ENCODE measurements around the gene EDRF1.
"Not testable (repeated sequence)": the region's sequence is repeated elsewhere in the genome, so short reads cannot be mapped to it uniquely, and the experiment has no call there.

The EDRF1 gene

DNA sequence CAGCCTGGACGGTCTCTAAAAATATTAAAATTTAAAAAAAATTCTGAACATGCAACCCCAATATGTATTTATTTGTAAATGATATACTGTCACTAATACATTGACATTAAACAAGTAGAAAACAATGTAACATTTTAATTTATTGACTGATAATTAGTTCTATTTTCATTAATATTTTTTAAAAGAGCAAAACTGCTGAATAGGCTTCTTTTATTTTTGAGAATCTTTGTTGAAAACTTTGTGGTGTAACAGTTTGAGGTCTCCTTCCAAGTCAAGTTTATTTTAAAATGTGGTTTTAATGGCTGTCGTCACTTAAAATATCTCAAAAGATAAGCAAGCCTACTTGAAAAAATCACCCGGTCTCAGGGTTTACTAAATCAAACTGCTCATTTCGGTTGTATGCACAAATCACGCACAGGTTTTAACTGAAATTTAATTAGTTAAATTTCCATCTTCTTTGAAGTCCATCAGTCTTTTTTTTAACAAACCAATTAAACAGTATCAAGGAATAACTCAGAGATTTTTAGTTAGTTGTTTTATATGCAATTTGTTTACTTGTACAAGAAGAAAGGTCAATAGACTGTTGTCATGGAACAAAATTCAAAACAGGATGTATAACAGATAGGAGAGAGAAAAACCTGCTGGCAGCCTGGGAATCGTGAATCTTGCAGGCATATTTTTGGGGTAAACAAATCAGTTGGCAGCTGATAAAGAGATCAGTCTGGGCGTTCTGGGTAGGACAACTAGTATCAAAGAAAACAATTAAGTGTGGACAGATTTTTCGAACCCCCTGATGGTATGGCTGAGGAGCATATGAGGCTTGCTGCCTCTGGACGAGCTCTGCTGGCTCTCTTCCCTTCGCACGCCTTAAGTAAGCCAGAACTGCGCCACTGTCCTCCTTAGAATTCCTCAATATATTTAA lies 9.7 kb upstream of the EDRF1 start:
- DNase-seq = no peak

DNA sequence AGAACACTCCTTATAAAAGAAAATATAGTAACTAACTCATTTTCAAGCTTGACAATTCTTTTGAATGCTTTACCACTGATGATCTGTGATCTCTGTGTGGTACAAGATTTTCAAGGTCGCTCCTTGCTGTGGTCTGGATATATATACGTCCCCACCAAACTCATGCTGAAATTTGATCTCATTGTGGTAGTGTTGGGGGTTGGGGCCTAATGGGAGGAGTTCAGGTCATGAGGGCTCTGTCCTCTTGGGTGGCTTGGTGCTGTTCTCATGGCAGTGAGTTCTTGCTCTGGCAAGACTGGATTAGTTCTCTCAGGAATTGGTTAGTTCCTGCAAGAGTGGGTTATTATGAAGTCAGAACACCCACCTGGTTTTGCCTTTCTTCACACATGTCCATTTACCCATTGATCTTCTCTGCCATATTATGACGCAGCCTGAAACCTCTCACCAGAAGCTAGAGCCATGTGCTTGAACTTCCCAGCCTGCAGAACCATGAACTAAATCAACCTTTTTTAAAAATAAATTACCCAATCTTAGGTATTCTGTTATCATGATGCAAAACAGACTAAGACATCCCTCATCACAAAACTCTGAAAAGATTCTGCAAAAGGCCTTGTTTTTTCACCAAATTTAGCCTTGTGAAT lies 8.3 kb upstream of the EDRF1 start:
- DNase-seq = no peak

DNA sequence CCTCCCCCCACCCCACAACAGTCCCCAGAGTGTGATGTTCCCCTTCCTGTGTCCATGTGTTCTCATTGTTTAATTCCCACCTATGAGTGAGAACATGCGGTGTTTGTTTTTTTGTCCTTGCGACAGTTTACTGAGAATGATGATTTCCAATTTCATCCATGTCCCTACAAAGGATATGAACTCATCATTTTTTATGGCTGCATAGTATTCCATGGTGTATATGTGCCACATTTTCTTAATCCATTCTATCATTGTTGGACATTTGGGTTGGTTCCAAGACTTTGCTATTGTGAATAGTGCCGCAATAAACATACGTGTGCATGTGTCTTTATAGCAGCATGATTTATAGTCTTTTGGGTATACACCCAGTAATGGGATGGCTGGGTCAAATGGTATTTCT lies 4.8 kb upstream of the EDRF1 start:
- not testable (repeated sequence) for DNase-seq

DNA sequence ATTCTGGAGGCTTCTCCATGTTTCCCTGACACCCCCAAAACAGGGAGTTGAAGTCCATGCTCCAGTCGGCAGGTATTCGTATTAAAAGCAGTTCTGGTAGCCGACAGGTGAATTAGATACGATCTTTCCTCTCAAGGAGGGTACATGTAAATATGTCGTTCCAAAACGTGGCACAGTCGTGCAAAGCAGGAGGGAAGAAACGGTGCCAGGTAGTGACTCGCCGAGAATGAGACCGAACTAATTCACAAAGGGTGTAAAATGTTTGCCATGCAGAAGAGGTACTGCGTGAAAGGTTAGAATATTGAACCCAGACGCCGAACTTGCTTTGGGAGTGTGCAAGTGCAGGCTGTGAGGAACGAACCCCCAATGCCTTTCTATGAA lies 483 bp downstream of the EDRF1 start:
- DNase-seq = no peak

DNA sequence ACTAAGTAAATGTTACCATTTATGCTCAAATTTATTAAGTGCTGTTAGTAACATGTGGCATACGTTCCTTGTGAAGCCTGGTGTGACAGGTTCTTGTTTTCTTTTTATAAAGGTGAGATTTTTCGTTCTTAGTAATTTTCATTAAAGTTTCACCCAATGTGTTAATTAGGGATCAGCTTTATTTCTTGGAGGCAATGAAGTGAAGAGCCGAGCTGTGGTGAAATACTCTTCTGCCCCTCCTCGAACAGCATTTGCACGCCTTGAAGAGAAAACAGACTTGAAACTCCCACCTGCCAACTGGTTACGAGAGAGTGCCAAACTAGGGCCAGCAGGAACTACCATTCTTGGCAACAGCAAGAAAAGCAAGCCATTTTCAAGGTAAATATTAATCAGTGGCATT lies 1.5 kb downstream of the EDRF1 start:
- no peak for DNase-seq

DNA sequence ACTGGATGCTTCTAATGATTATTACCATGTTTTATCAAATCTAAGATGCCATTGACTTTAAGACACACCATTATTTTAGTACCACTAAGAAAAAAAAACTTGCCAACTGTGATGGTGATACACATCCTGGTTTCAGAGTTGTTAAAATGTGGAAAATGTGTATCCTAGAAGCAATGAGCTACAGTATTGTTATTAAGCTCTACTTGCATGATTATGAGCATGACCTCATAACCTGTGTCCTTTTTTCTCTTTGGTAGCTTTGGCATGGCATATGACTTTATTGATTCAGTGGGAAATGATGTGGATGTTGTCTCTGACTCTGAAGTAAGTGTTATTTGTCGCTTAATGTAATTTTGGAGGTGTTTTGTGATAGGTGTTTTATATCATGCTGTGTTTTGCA lies 3.3 kb downstream of the EDRF1 start:
- DNase-seq = no peak

DNA sequence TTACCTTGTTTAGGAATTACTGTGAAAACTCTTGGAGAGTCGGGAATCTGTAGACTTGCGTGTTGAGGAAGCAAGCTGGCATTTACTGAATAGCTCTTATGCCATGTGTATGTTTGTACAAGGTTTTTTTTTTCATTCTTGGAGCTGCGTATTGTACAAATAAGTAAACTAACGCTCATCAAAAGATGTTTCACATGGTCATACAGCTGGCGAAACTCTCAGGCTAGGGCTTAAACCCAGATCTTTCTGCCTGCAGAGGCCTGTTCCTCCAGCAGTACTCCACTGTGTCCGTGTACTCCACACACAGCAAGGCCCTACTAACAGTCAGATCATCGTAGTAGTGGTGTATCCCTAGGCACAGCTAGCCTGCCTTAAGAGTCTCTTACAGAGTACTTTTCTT lies 7.4 kb downstream of the EDRF1 start:
- no peak for DNase-seq

DNA sequence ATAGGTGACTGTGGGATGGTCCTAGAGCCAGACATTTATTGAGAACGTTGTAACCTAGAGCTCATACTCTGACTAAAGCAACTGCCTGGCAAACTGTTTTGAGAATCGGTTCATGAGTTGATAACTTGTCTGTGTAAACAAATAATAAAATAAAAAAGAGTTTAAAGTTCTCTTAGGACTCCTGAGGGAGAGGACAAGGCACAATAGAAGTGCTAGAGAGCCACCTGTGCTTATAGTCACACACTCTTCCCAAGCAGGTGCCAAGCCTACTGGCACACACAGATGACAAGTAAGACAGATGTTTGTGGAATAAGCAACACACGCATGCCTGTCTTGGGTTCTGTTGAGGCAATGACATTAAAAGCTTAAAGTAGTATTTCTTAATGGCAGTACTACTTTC lies 7.9 kb downstream of the EDRF1 start:
- no peak for DNase-seq

DNA sequence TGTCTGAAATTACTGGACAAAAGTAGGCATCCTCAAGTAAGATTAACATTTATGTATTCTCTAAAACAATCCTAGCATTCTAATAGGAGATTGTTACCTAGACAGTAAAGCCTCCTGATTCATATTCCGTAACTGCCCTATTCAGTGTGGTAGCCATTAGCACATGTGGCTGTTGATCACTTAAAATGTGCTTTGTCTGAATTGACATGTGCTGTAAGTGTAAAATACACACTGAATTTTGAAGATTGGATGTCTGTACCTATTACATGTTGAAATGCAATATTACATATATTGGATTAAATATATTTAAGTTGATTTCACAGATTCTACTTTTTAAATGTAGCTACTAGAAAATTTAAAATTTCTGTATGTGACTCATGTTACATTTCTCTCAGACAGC lies 14.6 kb downstream of the EDRF1 start:
- no peak for DNase-seq

DNA sequence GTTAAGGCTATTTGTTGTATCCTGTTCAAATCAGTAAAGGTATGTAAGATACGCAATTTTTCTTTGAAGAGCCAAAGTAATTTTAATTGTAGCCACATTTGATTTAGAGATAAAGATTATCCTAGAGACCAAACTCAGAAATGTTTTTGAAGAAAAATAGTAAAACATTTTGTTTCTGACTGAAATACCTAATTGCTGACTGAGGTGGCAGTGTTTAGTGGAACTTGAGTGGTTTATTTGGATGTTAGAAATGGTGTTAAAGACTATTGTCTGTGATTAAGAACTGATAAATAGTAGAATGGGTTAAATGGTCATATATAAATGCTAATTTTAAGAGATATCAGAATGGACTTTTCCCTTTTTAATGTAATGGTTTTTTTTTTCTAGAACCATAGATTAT lies 15.3 kb downstream of the EDRF1 start:
- DNase-seq = no peak

DNA sequence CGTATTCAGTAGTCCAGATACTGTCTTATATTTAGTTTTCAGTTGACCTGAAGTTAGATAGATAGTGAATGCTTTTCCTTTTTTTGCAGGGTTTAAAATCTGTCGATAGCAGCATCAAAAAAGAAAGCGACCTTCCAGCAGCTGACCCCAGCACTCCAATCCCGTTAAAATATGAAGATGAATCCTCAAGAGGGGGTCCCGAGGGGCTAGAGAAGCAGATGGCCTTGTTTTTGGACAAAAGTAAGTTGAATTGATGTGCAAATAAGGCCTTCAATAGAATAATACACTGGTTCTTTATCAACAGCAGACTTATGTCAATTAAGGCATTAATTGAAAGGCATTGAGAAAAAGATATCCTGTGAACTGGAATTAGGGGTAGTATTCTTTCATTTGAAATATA lies 18.7 kb downstream of the EDRF1 start:
- DNase-seq = no peak

DNA sequence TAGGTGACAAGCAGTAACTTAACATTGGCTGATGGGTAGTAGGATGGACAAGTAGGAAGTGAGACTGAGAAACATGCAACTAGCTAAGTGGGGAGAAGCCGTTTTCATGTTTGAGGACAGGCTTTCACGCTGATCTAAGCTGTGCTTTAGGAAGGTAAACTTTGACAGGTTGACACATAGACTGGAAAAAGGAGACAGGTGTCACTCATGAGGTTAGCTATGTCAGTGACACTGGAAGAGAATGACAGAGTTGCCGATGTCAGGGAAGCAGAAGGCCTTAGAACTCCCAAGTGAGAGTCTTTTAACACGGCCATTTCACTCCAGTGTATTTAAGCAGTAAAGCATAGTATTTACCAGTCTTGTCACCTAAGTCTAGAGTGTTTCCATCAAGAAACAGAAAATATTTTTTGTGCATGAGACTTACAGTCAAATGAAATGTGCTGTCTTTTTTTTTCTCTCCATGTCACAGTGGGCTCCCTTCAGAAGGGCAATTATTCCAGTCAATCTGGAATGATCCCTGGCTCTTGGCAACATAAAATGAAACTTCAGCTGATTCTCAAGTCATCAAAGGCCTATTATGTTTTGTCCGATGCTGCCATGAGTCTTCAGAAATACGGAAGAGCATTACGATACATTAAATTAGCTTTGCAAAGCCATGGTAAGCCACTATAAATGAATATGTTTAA lies 20.6 kb downstream of the EDRF1 start:
- DNase-seq = no peak

DNA sequence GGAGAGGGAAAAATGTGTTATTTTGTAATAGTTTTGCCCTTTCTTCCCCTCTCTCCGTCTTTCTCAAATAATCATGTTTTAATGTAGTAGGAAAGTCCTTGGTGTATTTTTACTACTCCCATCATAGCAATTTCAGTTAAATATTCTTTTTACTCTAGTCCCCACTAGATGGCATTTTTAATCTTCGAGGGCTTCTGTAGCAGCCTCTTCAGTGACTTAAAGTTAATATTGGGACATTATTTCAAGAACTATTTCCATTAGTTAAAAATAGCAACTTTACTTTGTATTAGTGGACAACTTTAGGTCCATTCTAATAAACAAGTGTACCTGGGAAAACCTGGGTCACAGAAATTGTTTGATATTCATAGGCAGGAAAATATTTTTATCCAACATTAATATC lies 23.0 kb downstream of the EDRF1 start:
- no peak for DNase-seq

DNA sequence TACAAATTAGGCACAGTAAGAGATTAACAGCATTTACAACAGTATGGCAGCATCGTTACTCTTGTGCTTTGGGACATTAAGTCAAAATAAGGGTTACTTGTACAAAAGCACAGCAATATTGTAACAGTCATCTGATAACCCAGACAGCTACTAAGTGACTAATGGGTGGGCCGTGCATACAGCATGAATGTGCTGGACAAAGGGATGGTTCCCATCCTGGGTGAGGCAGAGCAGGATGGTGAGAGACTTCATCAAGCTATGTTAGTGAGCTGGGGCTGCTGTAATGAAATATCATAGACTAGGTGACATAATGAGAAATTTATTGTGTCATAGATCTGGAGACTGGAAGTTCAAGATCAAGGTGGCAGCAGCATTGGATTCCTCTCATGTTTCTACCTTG lies 25.4 kb downstream of the EDRF1 start:
- DNase-seq = no peak

DNA sequence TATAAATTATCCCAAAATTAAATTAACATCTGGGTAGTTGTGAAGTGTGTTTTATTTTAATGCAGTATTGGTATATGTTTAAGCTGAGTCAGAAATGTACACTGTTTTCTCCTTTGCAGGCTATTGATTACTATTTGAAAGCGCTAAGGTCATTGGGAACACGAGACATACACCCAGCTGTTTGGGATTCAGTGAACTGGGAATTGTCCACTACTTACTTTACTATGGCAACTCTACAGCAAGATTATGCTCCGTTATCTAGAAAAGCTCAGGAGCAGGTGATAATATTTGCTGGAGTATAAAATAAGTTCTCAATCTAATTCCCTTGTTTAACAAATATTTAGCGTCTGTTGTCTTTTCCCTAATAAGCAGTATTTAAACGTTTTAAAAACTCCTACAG lies 27.9 kb downstream of the EDRF1 start:
- no peak for DNase-seq

DNA sequence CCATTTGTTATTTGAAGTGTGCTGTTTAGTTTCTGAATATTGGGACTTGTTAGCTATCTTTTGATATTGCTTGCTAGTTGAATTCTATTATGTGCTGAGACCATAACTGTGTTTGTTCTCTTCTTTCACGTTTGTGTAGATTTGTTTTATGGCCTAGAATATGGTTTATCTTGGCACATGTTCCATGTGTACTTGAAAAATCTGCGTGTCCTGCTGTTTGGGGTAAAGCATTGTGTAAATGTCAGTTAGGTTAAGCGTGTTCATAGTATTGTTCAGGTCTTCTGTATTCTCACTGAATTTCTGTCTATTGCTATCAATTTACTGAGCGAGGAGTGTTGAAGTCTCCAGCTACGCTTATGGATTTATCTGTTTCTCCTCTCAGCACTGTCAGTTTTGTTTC lies 36.7 kb downstream of the EDRF1 start:
- no peak for DNase-seq

DNA sequence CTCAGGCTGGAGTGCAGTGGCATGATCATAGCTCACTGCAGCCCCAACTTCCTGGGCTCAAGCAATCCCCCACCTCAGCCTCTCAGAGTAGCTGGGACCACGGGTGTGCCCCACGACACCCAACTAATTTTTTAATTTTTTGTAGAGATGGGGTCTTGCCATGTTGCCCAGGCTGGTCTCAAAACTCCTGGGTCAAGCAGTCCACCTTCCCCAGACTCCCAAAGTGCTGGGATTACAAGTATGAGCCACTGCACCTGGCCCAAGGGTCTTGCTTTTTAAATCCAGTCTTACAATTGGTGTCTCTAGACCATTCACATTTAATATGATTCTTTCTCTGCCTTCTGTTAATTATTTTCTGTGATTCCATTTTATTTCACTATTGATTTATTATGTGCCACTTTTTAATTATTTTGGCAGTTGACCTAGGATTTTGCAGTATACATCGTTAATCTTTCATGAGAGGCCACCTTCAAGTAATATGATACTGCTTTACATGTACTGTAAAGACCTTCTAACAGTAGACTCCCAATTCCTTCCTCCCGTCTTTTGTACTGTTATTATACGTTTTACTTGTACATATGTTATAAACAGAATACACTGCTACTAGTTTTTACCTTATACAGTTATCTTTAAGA lies 37.5 kb downstream of the EDRF1 start:
- no peak for DNase-seq

DNA sequence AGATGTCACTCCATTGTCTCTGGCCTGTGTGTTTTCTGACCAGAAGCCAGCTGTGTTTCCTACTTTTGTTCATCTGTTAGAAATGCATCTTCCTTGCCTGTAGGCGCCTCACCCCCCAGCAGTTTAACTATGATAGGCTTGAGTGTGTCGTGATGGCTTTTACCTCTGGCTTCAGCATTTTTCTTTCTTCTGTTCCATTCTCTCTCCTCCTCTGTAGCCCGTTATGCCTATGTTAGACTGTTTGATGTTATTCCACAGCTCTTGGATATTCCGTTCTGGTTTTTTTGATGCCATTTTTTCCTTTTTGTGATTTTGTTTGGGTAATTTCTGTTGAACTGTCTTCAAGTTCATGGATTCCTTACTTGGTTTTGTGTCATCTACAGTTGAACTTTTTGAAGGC lies 38.2 kb downstream of the EDRF1 start:
- no peak for DNase-seq

DNA sequence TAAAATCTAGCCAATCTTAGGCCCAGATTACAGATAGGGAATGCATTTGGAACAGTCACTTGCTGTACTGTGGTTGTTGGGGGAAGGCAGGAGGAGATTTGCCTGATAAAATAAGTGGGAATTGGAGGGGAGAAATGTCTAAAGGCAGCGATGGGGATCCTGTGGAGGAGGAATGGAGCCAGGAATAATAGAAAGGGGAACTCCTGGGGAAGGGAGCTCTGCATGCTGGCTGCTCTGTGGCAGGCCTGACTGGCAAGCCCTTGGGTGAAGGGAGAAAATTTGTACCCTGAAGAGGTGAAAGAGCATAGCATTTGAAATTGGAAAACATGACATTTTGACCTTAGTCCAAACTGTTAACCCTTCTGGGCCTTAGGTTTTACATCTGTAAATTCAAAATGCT lies 42.5 kb downstream of the EDRF1 start:
- no peak for DNase-seq

DNA sequence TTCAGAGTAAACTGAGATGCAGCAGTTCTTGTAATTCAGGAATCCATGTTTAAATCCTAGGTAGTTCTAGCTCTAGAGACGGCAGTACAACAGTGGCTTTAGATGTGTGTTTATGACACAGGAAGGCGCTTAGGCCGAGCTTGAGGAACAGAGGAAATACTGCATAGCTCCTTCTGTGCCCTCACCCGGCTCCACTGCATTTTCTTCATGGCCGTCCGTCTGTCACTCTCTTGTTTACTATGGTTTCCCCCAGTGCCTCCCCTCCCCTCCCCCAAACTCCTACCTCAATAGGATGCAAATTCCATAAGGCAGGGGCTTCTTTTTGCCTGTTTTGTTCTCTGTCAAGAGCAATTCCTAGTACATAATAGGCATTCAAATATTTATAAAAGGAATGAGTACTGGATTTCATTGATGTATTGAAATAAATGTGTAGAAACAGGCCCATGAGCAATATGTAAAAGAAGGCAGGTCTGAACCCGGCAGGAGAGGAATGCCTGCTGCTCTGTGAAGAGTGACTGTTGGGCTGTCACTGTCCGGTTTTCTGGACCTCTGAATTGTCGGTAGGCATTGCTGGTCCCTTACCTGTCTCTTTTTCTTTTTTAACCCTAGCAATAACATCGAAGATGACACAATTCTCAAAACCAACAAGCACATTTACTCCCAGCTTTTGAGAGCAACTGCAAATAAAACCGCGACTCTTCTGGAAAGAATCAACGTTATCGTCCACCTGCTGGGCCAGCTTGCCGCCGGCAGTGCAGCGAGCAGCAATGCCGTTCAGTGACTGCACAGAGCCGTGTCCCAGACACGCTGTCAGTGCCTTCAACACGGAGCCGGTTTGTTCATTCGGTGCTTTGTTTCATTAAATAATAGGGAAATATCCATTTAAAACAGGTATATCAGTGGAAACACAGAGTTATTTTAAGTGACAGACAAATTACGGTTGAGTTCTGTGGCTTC lies 43.5 kb downstream of the EDRF1 start:
- DNase-seq = no peak

DNA sequence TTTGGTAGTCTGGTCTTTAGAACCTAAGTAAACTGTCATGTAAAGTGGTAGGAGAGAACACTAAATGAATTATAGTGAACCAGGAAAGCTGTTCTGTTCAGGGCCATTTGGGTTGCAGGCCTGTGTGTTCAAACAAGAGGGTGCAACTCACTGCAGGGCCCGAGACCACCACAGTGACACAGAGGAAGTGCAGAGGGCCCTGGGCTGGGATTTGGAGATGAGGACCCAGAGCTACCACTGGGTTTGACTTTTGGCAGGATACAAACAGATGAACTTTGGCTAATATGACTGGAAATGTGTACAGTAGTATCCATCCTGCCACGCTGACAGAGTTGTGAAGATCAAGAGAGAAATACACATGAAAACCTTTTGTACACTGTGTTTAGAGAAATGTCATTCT lies 46.3 kb downstream of the EDRF1 start:
- no peak for DNase-seq

DNA sequence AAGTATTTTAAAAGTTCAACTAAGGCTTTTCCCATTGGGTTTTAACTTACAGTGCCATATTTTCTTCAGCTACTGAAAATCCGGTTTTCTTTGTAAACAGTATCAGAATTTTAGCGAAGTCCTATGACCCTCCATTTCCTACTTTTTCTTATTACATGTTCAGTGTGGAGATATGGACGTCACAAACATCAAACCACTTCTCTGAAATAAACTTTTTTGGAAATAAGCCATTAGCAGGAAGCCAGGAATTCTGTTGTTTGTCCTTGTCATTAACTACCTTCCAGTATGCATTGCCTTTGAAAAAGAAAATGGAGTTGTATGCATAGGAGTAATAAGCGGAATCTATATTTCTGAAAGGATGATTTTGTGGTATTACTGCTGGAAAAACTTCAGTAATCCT lies 47.0 kb downstream of the EDRF1 start:
- DNase-seq = no peak

All from CD4-positive, alpha-beta T cell treated with Interferon gamma for 1 hour (primary cell).